ENCODE measurements around the gene RASA4B. TPM values are rescaled to one million over a fixed set of nuclear protein-coding genes. Genes with fewer than 3 reads are reported as not detected.
A peak's percentile ranks its signal among the peaks of the same experiment; 100 is the strongest.

Gene RASA4B
- total RNA-seq, 2 experiments from 2014 or later, result 8.7 to 9.6 TPM

DNA sequence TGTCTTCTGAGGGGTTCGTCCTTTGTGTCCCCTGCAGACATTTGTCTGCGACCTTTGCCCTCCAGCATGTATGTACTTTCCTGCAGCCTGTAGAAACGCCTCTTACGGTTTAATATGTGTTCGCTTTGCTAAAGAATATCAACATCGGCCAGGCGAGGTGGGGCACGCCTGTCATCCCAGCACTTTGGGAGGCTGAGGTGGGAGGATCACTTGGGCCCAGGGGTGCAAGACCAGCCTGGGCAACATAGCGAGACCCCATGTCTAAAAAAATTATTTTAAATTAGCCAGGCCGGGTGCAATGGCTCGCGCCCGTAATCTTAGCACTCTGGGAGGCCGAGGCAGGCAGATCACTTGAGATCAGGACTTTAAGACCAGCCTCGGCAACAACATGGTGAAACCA, 68.4 kb downstream of the RASA4B start:
- no peak overlapping the region for H3K27ac Mint-ChIP-seq
- H3K9me3 Mint-ChIP-seq, result no peaks in the 10 kb centered on the region
- DNase-seq, result no peak
- H3K36me3 Mint-ChIP-seq (ENCODE audit: low read depth), result peaks cover 28% of the 10 kb centered on the region
- POLR2A ChIA-PET, result no interaction called here
- H3K4me1 Mint-ChIP-seq, result no peaks in the 10 kb centered on the region
- no peak overlapping the region for H3K4me3 Mint-ChIP-seq
- no peaks in the 10 kb centered on the region for H3K27me3 Mint-ChIP-seq
- CTCF ChIA-PET, result interaction anchor here (1.5 to 3.2 kb wide), 3 partner anchors 16 to 39 kb away, joined by 7 to 30 read pairs (median 8); partner anchors contain the start of gene ORAI2

DNA sequence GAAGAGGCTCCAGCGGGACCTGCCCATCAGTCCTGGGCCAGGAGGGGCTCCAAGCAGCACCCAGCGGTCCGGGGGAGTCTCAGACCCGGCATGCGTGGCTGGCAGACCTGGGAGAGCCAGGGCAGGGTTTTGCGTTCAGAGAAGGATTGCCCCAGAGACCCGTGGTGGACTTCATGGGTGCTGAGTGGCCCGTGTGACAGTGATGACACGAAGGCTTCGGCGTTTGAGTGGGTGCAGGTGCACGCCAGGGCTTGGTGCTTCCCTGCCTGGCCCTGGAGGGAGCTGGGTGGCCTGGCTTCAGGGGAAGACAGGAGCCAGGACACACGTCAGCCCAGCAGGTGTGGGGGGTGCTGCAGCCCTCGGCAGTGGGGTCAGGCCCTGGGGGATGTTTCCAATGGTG, 70.3 kb downstream of the RASA4B start:
- no peak for DNase-seq
- Mint-ChIP-seq H3K27me3 (no peaks in the 10 kb centered on the region), H3K27ac (no peak overlapping the region), H3K9me3 (no peaks in the 10 kb centered on the region), H3K4me3 (no peak overlapping the region), H3K4me1 (peaks cover 4% of the 10 kb centered on the region), H3K36me3 (ENCODE audit: low read depth) (peaks cover 28% of the 10 kb centered on the region)
- ChIA-PET CTCF (no interaction called here), POLR2A (no interaction called here)

DNA sequence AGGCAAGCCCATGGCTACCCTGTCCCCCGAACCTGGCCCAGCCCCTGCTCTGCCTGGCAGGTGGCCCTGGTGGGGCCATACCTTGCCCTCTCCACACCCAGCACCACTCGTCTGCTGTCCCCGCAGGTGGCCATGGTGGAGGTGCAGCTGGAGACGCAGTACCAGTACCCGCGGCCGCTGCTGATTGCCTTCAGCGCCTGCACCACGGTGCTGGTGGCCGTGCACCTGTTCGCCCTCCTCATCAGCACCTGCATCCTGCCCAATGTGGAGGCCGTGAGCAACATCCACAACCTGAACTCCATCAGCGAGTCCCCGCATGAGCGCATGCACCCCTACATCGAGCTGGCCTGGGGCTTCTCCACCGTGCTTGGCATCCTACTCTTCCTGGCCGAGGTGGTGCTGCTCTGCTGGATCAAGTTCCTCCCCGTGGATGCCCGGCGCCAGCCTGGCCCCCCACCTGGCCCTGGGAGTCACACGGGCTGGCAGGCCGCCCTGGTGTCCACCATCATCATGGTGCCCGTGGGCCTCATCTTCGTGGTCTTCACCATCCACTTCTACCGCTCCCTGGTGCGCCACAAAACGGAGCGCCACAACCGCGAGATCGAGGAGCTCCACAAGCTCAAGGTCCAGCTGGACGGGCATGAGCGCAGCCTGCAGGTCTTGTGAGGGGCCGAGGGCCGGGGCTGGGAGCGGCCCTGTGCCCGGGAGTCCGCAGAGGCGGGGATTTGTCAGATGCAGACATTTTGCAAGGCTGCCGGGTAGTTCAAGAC, 71.0 kb downstream of the RASA4B start:
- no peak for DNase-seq
- peaks cover 4% of the 10 kb centered on the region for H3K4me1 Mint-ChIP-seq
- ChIA-PET CTCF (interaction anchor here (1.7 kb wide), 1 partner anchor 18 kb away, joined by 4 read pairs; no protein-coding TSS in a partner anchor), POLR2A (interaction anchor here (2.7 kb wide), 1 partner anchor 20 kb away, joined by 9 read pairs; no protein-coding TSS in a partner anchor)
- H3K4me3 Mint-ChIP-seq, result no peak overlapping the region
- H3K27me3 Mint-ChIP-seq, result no peaks in the 10 kb centered on the region
- peaks cover 36% of the 10 kb centered on the region for H3K36me3 Mint-ChIP-seq (ENCODE audit: low read depth)
- H3K27ac Mint-ChIP-seq, result no peak overlapping the region
- H3K9me3 Mint-ChIP-seq, result no peaks in the 10 kb centered on the region

DNA sequence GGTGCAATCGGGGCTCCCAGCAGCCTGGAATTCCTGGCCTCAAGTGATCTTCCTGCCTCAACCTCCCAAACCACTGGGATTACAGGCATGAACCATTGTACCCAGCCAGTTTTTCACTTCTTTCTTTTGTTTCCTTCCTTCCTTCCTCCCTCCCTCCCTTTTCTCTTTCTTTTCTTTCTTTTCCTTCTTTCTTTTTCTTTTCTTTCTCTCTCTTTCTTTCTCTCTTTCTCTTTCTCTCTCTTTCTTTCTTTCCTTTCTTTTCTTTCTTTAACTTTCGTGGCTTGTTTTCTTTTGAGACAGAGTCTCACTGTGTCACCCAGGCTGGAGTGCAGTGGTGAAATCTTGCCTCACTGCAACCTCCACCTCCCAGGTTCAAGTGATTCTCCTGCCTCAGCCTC, 71.9 kb downstream of the RASA4B start:
- Mint-ChIP-seq H3K9me3 (no peaks in the 10 kb centered on the region), H3K36me3 (ENCODE audit: low read depth) (peaks cover 37% of the 10 kb centered on the region), H3K4me3 (no peak overlapping the region), H3K27ac (peak overlapping the region; percentile 47), H3K4me1 (peaks cover 4% of the 10 kb centered on the region), H3K27me3 (no peaks in the 10 kb centered on the region)
- ChIA-PET POLR2A (interaction anchor here (2.7 kb wide), 1 partner anchor 19 kb away, joined by 9 read pairs; no protein-coding TSS in a partner anchor), CTCF (interaction anchor here (1.7 kb wide), 1 partner anchor 19 kb away, joined by 4 read pairs; no protein-coding TSS in a partner anchor)
- DNase-seq, result no peak

DNA sequence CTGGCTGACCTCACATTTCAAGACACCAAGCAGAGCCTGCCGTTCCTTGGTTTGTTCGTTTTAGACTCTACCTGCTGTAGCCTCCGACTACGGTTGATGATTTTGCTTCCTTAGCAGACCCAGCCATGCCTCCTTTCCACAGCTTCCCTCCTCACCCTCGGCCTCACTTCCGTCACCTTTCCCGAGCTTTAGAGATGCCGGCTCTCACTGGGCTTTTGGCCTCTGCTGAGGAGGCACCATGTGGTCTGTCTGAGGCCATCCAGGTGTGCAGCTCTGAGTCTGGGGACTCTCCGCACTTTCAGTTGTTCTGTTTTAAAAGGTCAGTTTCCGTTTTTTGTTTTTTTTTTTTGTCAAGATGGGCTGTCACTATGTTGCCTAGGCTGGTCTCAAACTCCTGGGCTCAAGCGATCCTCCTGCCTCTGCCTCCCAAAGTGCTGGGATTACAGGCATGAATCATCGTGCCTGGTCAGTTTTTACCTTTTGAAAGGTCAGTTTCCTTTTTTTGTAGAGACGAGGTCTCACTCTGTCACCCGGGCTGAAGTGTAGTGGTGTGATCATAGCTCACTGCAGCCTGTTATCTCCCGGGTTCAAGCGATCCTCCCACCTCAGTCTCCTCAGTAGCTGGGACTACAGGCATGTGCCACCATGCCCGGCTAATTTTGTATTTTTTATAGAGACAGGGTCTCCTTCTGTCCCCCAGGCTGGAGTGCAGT, 72.5 kb downstream of the RASA4B start:
- peaks cover 34% of the 10 kb centered on the region for H3K36me3 Mint-ChIP-seq (ENCODE audit: low read depth)
- H3K4me1 Mint-ChIP-seq, result peaks cover 4% of the 10 kb centered on the region
- CTCF ChIA-PET, result interaction anchor here (0.7 to 1.7 kb wide), 2 partner anchors 19 to 902 kb away, joined by 3 to 4 read pairs; no protein-coding TSS in a partner anchor
- DNase-seq, result no peak
- no peak overlapping the region for H3K27ac Mint-ChIP-seq
- POLR2A ChIA-PET, result interaction anchor here (1.9 to 2.7 kb wide), 2 partner anchors 12 to 19 kb away, joined by 6 to 9 read pairs; partner anchors contain the start of gene ORAI2
- no peaks in the 10 kb centered on the region for H3K9me3 Mint-ChIP-seq
- H3K4me3 Mint-ChIP-seq, result no peak overlapping the region
- H3K27me3 Mint-ChIP-seq, result no peaks in the 10 kb centered on the region

DNA sequence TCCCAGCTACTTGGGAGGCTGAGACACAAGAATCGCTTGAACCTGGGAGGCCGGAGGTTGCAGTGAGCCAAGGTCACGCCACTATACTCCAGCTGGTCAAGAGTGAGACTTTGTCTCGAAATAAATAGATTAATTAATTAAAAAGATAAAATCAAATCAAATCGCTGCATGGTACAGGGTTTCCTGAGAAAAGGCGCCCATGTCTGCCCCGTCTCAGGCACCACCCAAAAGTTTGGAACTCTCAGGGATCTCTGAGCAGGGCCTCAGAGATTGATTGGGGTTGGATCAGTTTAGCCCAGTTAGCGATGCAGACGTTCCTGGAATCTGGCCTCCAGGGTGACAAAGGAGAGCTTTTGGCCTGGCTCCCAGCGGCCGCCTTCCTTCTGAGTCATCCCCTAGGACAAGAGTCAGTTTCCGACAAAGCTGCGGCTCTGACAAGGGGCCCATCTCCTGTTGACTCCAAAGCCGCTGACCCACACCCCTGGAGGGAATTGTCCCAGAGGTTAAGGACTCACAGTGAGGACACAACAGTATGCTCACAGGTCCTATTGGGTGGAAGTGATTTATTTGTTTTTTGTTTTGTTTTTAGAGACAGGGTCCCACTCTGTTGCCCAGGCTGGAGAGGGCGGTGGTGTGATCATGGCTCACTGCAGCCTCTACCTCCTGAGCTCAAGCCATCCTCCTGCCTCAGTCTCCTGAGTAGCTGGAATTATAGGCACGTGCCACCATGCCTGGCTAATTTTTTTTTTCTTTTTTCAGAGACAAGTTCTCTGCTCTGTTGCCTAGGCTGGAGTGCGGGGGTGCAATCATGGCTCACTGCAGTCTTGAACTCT, 77.4 kb downstream of the RASA4B start:
- no peak overlapping the region for H3K27ac Mint-ChIP-seq
- ChIA-PET POLR2A (interaction anchor here (1.2 to 1.5 kb wide), 2 partner anchors 14 to 28 kb away, joined by 3 to 4 read pairs; no protein-coding TSS in a partner anchor), CTCF (interaction anchor here (1.1 to 1.3 kb wide), 3 partner anchors 10 to 28 kb away, joined by 3 to 4 read pairs (median 3); no protein-coding TSS in a partner anchor)
- no peaks in the 10 kb centered on the region for H3K27me3 Mint-ChIP-seq
- DNase-seq, result no peak
- peaks cover 35% of the 10 kb centered on the region for H3K36me3 Mint-ChIP-seq (ENCODE audit: low read depth)
- H3K4me1 Mint-ChIP-seq, result peaks cover 11% of the 10 kb centered on the region
- H3K4me3 Mint-ChIP-seq, result no peak overlapping the region
- H3K9me3 Mint-ChIP-seq, result no peaks in the 10 kb centered on the region

DNA sequence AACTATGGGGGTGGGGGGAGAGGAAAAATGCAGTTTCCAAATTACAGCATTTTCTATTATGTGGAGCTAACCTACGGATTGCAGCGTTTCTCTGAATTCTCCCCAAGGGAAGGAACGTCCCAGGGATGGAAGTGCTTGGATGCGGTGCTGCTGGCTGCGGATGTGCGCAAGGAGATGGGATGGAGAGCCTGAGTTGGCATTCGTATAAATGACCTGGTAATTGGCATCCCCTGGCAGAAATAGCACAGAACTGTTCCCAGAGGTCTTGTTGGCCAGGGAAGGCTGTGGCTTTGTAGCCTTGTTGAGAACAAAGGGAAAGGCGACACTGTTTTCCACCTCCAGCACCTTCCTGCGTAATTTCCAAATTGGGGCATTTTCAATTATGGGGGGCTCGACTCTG, 81.5 kb downstream of the RASA4B start:
- Mint-ChIP-seq H3K36me3 (ENCODE audit: low read depth) (peaks cover 25% of the 10 kb centered on the region), H3K4me3 (no peak overlapping the region), H3K4me1 (peaks cover 36% of the 10 kb centered on the region), H3K27ac (no peak overlapping the region), H3K9me3 (no peaks in the 10 kb centered on the region), H3K27me3 (no peaks in the 10 kb centered on the region)
- no peak for DNase-seq
- ChIA-PET POLR2A (interaction anchor here (4.1 to 7.4 kb wide), 2 partner anchors 10 to 22 kb away, joined by 32 to 67 read pairs; no protein-coding TSS in a partner anchor), CTCF (interaction anchor here (0.6 to 3.7 kb wide), 2 partner anchors 25 to 818 kb away, joined by 3 to 22 read pairs; no protein-coding TSS in a partner anchor)

DNA sequence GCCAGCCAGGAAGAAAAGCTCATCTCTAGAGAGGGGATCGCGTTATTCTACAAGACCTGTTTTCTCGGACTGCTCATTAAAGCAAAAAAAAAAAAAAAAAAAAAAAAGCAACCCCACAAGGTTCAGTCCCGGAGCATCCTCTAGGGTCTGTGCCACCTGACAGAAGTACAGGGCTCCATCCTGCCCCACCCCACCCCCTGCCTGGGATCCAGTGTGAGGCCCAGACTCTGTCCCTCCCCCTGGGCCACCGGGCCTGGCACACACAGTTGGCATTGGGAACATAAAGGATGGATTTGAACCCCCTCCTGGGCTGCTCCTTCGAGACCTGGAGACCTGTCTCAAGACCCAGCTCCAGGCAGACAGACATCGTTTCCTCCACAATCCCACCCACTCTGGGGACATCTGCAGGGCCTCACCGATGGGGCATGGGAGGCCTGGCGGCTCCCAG, 83.5 kb downstream of the RASA4B start:
- peaks cover 56% of the 10 kb centered on the region for H3K4me1 Mint-ChIP-seq

DNA sequence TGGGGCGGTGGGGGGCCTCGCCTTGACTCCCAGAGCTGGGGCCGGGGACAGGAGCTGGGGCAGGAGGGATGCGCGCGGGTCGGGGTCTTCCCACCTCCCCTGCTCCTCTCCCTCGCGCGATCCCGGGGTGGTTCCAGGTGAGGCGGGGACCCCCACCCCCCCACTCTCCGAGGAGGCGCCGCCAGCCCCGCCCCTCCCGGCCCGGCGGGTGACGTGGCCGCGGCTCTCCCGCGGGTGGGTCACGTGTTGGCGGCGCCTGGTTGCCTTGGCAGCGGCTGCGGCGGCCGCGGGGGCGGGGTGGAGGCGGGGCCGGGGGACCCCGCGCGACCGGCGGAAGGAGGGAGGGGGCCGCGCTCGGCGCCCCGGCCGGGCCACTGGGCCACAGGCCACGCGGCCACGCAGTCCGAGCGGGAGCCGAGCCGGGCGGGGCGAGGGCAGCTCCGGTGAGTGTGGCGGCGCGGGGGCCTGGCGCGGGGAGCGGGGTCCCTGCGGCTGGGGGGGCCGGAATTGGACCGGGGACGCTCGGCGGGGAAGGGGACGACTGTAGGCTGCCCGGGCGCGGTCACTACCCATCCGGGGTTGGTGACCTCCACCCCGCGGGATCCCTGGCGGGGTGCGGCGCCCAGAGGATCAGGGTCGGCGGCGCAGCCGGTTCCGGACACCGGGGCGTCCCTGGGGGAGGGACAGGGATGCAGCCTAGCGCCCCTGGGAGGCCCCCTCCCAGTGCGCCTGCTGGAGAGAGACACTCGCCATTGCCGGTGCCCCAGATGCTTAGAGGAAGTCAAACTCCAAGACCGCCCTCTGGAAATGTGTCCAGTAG, 84.1 kb downstream of the RASA4B start, which contains the start of gene ORAI2:
Gene ORAI2, plus strand, starts transcription at position 357 of the 820 bp plus-strand sequence. CDS start 5,382 bp downstream, outside the sequence.
- Mint-ChIP-seq H3K9me3 (no peaks in the 10 kb centered on the region), H3K4me1 (peaks cover 57% of the 10 kb centered on the region), H3K36me3 (ENCODE audit: low read depth) (peaks cover 26% of the 10 kb centered on the region), H3K27me3 (no peaks in the 10 kb centered on the region), H3K4me3 (peak within 1 kb of the TSS; percentile 74), H3K27ac (peak within 1 kb of the TSS; percentile 94)
- POLR2A ChIA-PET, result interaction anchor here (0.6 to 7.4 kb wide), 10 partner anchors 8 to 400 kb away, joined by 3 to 67 read pairs (median 4); no protein-coding TSS in a partner anchor
- peak; percentile 88 for DNase-seq
- CTCF ChIA-PET, result interaction anchor here (0.6 to 3.7 kb wide), 8 partner anchors 17 to 155 kb away, joined by 3 to 22 read pairs (median 6); no protein-coding TSS in a partner anchor

More for the DNA sequence above, 83.5 kb downstream of the RASA4B start:
- Mint-ChIP-seq H3K27me3 (no peaks in the 10 kb centered on the region), H3K36me3 (ENCODE audit: low read depth) (peaks cover 30% of the 10 kb centered on the region), H3K9me3 (no peaks in the 10 kb centered on the region), H3K27ac (peak overlapping the region; percentile 76), H3K4me3 (peak overlapping the region; percentile 74)
- CTCF ChIA-PET, result interaction anchor here (0.6 to 3.7 kb wide), 8 partner anchors 16 to 156 kb away, joined by 3 to 22 read pairs (median 6); no protein-coding TSS in a partner anchor
- peak; percentile 43 for DNase-seq
- POLR2A ChIA-PET, result interaction anchor here (0.6 to 7.4 kb wide), 10 partner anchors 8 to 400 kb away, joined by 3 to 67 read pairs (median 4); no protein-coding TSS in a partner anchor
